ENCODE data around the gene TRERF1.

TRERF1 gene

GRCh38 chr6:42390228-42390934 is 61.3 kb downstream of the TRERF1 start:
- peak; percentile 70 for DNase-seq

DNA sequence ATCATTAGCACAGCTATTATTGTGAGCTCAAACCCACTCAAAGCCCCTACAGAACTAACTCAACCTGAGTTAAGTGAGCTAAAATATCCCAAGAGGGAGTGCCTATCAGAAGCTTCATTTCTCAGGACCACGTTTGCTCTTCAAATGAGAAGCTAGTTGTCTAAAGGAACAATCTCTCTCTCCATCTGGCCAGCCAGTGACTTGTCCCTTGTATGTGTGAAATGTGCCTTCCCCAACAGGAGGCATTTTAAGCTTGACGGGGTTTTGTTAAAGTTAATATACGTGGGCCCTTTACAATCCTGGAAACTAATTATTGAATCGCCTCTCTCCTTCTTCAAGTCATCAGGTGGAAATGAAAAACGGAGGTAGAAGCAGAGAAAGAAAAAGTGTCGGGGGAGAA is 62.0 kb downstream of the TRERF1 start:
- no peak for DNase-seq

DNA sequence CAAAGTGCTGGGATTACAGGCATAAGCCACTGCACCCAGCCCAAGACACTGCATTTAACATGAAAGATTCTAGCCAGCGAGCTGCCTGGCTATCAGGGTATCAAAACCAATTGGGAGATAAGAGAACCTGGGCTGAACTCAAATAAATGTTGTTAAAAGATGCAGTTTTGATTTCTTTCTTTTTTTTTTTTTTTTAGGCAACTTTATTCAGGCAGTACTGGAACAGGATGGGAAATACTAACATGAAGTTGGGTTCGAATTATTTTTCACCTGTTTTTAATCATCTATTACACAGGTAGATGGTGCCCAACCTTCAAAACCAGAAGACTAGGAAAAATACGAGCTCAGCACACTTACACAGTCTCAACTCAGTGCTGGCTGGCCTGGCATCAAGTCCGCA is 63.7 kb downstream of the TRERF1 start:
- DNase-seq, result no peak

DNA sequence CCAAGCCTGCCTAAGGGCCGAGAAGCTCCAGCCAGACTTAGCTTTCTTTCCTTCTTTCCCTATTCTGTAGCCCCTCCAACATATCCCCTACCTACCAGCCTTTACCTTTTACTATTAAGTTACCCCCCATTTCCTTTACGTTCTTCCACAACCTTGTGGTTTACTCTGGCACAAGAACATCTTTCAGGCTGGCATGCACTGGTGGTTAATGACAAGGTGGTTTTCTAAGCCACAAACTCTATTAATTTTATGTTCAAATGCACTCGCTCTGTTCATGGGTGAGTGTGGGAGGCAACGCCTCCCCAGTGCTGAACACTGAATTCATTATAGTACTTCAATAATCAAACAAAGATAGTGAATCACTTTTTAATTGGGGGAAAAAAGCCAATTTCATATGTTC is 64.4 kb downstream of the TRERF1 start:
- DNase-seq, result peak; percentile 73

- DNase-seq, result no peak
Measured at GRCh38 chr6:42385339-42385738, 66.4 kb downstream of the TRERF1 start.

- no peak for DNase-seq
Measured at GRCh38 chr6:42383421-42384205, 68.1 kb downstream of the TRERF1 start.

DNA sequence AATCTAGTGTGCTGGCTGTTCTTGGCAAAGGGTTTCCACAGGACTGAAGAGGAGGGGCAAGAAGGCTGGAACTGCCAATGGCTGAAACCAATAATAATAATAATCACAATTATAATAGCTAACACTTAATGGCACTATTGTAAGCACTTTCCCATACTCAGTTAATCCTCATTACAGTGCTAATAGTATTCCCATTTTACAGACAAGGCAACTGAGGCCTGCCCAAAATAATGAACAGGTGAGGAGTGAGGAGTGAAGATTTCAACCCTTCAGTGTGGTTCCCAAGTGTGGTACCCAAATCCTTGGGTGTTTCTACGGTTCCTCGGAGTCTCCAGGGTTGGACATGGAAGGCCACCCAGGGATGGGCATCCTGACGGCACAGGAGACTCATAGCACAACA is 69.9 kb downstream of the TRERF1 start:
- DNase-seq, result no peak

GRCh38 chr6:42380228-42380979 is 71.3 kb downstream of the TRERF1 start:
- no peak for DNase-seq

DNA sequence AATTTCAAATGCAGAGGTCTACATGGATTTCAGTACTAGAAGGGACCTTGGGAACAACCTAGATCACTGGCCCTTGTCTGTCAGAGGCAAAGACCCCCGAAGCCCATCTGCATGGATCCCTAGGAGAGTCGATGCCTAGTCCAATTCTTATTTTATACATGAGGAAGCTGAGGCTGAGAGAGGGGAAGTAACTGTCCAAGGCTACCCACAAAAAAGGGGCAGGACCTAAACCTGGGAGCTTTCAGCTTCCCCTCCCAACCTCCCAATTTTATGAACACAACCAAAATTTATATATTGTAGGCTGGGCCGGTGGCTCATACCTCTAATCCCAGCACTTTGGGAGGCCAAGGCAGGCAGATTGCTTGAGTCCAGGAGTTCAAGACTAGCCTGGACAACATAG is 73.2 kb downstream of the TRERF1 start:
- DNase-seq, result no peak

GRCh38 chr6:42378125-42378524 is 73.6 kb downstream of the TRERF1 start:
- DNase-seq, result peak; percentile 41

GRCh38 chr6:42375007-42375635 is 76.6 kb downstream of the TRERF1 start:
- DNase-seq, result no peak

DNA sequence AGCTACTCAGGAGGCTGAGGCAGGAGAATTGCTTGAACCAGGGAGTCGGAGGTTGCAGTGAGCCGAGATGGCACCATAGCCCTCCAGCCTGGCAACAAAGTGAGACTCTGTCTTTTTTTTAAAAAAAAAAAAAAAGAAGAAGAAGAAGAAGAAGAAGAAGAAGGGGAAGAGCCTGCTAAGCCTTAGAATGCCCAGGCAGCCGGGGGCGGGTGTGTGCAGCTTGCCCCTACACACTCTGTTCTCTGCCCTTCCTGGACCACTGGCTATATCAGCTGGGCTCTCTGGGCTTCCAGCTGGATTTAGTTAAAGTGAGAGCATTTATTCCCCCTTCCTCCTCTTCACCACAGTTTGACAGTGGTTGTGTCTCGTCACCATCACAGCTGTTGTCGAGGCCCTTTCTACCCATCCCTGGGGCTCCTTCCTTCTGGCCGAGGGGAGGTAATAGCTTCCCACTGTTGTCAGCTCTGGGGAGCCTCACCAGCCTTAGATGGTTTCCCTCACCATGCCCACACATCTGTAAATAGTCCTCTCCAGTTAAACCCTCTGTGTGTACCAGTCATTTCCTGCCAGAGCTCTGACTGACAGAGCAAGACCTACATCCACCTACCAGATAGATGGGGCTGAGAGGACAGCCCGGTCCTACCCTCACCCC is 77.6 kb downstream of the TRERF1 start:
- DNase-seq, result peak; percentile 34

DNA sequence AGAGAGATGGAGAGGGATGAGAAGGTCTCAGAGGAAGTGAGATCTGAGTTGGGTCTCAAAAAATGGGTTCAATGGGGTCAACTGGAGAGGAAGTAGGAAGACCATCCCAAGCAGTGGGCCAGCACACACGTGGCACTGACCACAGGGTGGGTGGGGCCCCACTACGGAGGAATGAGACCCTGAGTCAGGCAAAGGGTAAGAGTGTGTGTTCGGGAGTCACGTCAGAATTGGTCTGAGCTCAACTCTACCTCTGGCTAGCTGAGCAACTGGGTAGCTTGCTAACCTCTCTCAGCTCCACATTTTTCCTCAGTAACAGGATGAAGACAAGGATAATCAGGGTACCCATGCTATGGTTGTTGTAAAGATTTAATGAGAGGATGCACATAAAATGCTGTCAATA is 79.0 kb downstream of the TRERF1 start:
- no peak for DNase-seq

- no peak for DNase-seq
Measured at GRCh38 chr6:42370323-42370985, 81.3 kb downstream of the TRERF1 start.

DNA sequence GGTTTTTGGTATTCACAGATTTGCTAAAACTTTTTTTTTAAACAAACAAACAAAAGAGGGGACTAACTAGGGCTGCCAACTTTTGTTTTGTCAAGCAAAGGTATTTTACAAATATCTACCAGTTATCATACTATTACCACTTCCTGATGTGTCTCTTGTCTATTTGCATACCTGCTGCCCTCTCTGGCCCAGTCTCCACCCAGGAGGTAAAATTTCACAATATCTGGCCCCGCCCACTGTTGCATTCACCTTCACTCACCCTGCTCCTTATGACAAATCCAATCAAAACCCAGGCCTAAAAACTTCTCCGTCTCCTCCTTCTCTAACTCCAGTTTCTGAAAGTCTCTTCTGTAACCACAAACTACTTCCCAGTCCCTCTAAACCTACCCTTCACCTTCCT is 82.2 kb downstream of the TRERF1 start:
- DNase-seq, result peak; percentile 57

DNA sequence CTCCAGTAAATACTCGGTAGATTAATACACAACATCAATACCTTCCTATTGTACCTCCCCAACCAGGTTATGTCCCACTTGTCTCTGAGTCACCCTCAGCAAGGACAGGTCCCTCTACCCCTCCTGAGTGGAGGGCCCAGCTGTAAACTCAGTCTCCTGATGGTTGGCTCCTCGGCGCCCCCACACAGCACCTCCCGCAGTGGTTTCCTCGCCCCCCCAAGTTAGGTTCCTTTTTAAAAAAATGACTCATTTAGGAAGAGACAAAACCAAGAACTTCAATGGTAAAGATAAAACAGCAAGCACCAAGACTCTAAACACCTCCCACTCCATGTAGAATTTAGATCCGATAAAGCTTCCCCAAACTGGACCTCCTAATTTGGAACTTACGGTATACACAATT is 83.5 kb downstream of the TRERF1 start:
- DNase-seq, result peak; percentile 48

DNA sequence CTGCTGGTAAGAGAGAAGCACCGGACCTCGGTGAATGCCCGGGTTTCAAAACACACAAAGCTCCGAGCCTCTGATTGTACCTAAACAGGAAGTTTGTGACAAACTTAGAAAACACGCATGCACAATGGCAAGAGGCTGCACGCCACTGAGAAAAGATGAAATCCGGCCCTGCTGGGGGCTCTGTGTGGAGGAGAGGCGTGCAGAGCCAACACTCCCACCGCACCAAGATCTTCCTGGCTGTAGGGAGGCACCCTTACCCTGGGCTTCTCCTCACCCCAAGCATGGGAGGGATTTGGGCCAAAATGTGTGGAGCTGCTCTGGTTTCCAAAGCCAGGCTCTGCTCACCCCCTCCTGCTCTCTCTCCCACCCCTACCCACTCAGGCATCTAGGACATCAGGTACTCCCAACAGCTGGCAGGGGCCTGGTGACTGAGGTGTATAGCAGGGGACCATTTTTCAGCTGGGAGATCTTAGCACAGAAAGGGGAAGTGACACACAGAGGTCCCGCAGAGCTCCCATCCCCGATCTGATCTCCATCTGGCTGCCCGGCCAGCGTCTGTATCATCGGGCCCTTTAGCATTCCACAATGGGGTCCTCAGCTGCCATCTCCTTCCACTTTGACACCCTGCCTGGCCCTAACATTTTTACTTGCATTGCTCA is 84.2 kb downstream of the TRERF1 start:
- DNase-seq, result peak; percentile 43

- DNase-seq, result no peak
Measured at GRCh38 chr6:42366999-42367352, 84.8 kb downstream of the TRERF1 start.

- DNase-seq, result peak; percentile 31
Measured at GRCh38 chr6:42366011-42366705, 85.6 kb downstream of the TRERF1 start.

- no peak for DNase-seq
Measured at GRCh38 chr6:42365021-42365420, 86.7 kb downstream of the TRERF1 start.

Data from CD4-positive, alpha-beta T cell treated with Interleukin-21 for 1 hour (primary cell).